HG03342 (cell line): ENCODE results near the gene APLP2.
"Not testable (repeated sequence)": the region's sequence is repeated elsewhere in the genome, so short reads cannot be mapped to it uniquely, and the experiment has no call there.

ENCODE experiments used
- ATAC-seq: cut with Tn5 transposase; IDR thresholded peaks from one replicate; pipeline ENCODE4 v1.9.1; 2021; ENCODE audit warnings: mild to moderate bottlenecking, moderate library complexity; ENCODE audit not compliant: unreplicated experiment

The APLP2 gene

DNA sequence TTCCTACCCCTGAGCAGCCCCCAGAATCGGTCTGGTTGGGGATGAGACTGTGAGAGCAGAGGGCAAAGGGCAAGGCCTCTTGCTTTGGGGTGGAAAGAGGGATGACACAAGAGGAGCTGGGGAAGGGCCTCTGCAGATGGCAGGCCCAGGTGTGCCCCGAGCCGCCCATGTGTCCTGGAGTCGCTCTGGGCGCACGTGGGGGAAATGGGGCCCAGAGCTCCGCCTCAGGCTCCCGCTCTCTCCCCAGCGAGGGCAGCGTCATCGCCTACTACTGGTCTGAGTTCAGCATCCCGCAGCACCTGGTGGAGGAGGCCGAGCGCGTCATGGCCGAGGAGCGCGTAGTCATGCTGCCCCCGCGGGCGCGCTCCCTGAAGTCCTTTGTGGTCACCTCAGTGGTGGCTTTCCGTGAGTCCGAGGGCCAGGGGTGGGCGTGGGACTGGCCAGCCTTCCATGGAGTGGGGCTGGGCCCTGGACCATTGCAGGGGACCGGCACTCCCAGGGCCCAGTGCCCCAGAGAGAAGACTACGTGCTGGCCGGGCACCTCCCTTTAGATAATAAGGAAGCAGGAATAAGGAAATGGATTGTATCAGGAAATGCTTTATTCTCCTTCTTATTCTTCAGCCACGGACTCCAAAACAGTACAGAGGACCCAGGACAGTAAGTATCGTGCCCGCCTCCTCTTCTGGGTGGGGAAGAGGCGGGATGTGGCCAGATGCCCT, 120.0 kb downstream of the APLP2 start:
- ATAC-seq = no peak

DNA sequence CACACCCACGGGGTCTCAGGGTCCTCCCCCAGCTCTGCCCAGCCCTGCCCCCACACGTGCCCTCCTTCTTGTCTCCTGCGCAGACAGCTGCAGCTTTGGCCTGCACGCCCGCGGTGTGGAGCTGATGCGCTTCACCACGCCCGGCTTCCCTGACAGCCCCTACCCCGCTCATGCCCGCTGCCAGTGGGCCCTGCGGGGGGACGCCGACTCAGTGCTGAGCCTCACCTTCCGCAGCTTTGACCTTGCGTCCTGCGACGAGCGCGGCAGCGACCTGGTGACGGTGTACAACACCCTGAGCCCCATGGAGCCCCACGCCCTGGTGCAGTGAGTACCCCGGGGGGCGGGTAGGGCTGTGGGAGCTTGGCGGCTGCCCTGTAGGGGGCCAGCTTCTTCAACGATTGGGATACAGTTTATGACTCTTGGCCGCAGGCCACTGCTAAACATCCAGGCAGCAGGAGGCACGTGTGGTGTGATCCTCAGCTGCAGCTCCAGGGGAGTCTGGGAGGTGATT, 120.7 kb downstream of the APLP2 start:
- ATAC-seq = no peak

DNA sequence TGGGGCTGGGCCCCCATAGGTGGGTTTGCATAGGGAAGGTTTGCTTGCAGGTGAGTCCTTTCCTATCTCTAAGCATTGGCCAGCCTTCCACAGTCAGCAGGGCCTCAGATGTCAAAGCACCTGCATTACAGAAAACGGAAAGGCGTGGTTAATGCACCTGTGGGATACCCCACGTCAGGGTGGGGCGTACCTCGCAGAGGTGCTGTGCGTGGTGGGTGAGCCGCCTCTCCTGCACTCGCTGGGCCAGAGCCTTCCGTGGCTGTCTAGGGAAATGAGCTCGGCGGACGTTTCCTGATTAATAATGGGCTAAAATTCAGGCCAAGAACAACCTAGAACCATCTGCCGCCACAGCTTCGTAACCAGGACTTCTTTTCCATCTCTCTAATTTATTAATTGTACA, 122.2 kb downstream of the APLP2 start:
- ATAC-seq = no peak

DNA sequence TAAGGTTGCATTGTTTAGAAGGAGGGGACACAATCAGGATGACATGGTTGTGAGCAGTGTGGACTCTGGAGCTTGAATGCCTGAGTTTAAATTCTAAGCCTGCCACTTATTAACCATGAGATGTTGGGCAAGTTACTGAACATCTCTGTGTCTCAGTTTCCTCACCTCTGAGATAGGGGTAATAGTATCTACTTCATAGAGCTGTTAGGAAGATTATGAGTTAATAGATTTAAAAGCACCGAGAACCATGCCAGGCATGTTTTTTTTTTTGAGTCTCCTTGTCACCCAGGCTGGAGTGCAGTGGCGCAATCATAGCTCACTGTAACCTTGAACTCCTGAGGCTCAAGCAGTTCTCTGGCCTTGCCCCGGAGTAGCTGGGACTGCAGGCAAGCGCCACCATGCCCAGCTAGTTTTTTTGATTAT, 123.2 kb downstream of the APLP2 start:
- no peak for ATAC-seq

DNA sequence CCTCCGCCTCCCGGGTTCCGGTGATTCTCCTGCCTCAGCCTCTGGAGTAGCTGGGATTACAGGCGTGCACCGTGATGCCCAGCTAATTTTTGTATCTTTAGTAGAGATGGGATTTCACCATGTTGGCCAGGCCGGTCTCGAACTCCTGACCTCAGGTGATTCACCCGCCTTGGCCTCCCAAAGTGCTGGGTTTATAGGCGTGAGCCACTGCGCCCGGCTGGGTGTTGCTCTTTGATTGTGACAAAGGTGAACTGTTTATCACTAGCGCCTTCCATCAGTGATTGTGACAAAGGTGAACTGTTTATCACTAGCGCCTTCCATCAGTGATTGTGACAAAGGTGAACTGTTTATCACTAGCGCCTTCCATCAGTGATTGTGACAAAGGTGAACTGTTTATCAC, 123.9 kb downstream of the APLP2 start:
- ATAC-seq = not testable (repeated sequence)
